GM21786 (cell line): ENCODE data around the gene BLNK.
"Not testable (repeated sequence)": the region's sequence is repeated elsewhere in the genome, so short reads cannot be mapped to it uniquely, and the experiment has no call there.

Experiments
- ATAC-seq: cut with Tn5 transposase; IDR thresholded peaks from one replicate; pipeline ENCODE4 v1.9.1; 2021; ENCODE audit not compliant: unreplicated experiment

Gene BLNK

GRCh38 chr10:96229568-96230030, 41.8 kb downstream of the BLNK start:
- no peak for ATAC-seq

- no peak for ATAC-seq
Measured at GRCh38 chr10:96228408-96228994, 42.9 kb downstream of the BLNK start.

GRCh38 chr10:96227206-96227605, 44.2 kb downstream of the BLNK start:
- no peak for ATAC-seq

GRCh38 chr10:96225119-96225518, 46.2 kb downstream of the BLNK start:
- no peak for ATAC-seq

GRCh38 chr10:96222908-96223307, 48.5 kb downstream of the BLNK start:
- no peak for ATAC-seq

GRCh38 chr10:96222441-96222840, 48.9 kb downstream of the BLNK start:
- no peak for ATAC-seq

GRCh38 chr10:96218826-96219225, 52.5 kb downstream of the BLNK start:
- no peak for ATAC-seq

- no peak for ATAC-seq
Measured at GRCh38 chr10:96217711-96218110, 53.7 kb downstream of the BLNK start.

GRCh38 chr10:96216775-96217174, 54.6 kb downstream of the BLNK start:
- ATAC-seq = no peak

- no peak for ATAC-seq
Measured at GRCh38 chr10:96212911-96213310, 58.5 kb downstream of the BLNK start.

- ATAC-seq = no peak
Measured at GRCh38 chr10:96211764-96212163, 59.6 kb downstream of the BLNK start.

- no peak for ATAC-seq
Measured at GRCh38 chr10:96208946-96209345, 62.4 kb downstream of the BLNK start.

- ATAC-seq = peak; percentile 72
Measured at GRCh38 chr10:96208271-96208670, 63.1 kb downstream of the BLNK start.

- no peak for ATAC-seq
Measured at GRCh38 chr10:96205580-96205979, 65.8 kb downstream of the BLNK start.

GRCh38 chr10:96201525-96201924, 69.8 kb downstream of the BLNK start:
- ATAC-seq = no peak

GRCh38 chr10:96189505-96189904, 81.9 kb downstream of the BLNK start:
- not testable (repeated sequence) for ATAC-seq

GRCh38 chr10:96188916-96189315, 82.5 kb downstream of the BLNK start:
- no peak for ATAC-seq

- no peak for ATAC-seq
Measured at GRCh38 chr10:96188421-96188820, 82.9 kb downstream of the BLNK start.

GRCh38 chr10:96176985-96177384, 94.4 kb downstream of the BLNK start:
- ATAC-seq = no peak

- no peak for ATAC-seq
Measured at GRCh38 chr10:96172666-96173065, 98.7 kb downstream of the BLNK start.

- no peak for ATAC-seq
Measured at GRCh38 chr10:96170230-96170629, 101.1 kb downstream of the BLNK start.

GRCh38 chr10:96168546-96168945, 102.8 kb downstream of the BLNK start:
- ATAC-seq = no peak

GRCh38 chr10:96165726-96166125, 105.6 kb downstream of the BLNK start:
- no peak for ATAC-seq
